BJ (cell line): Measurements from ENCODE around the gene RAD51. TPM values are rescaled to one million over a fixed set of nuclear protein-coding genes. Genes with fewer than 3 reads are reported as not detected.

ENCODE experiments used
- CTCF ChIA-PET: fragments of 350-600 bp; formaldehyde crosslinking; extraction: SDS; loops from one replicate; lab custom pipeline; 2021; ENCODE audit warnings: antibody characterized with exemption, inconsistent platforms; lab: Yijun Ruan, JAX
- POLR2A ChIA-PET: fragments of 300-600 bp; sonication (Branson Sonifier 250); formaldehyde crosslinking; extraction: SDS; loops from one replicate; lab custom pipeline; 2021; ENCODE audit warnings: antibody characterized with exemption; lab: Charles Lee
- DNase-seq: peaks from one replicate; pipeline ENCODE4 v3.0.0-alpha.2; 2011; ENCODE audit warnings: low read depth
- H3K27me3 ChIP-seq: 2 replicates; pipeline ENCODE4 v1.6.0; 2011; ENCODE audit warnings: low read length; ENCODE audit not compliant: control insufficient read depth, insufficient read depth
- H3K36me3 ChIP-seq: 2 replicates; pipeline ENCODE4 v1.5.1; 2011; ENCODE audit warnings: low read length; ENCODE audit not compliant: control insufficient read depth, insufficient read depth
- H3K4me3 ChIP-seq: 2 replicates; pipeline ENCODE4 v1.5.1; 2011; ENCODE audit warnings: low read depth, mild to moderate bottlenecking, control low read depth, low read length
- CTCF ChIP-seq: IDR thresholded peaks from 2 replicates; pipeline ENCODE4 v1.5.1; 2011; ENCODE audit warnings: low read depth, mild to moderate bottlenecking, control low read depth, inconsistent platforms, low read length, moderate library complexity; ENCODE audit not compliant: insufficient read depth
- polyA plus RNA-seq: library from polyadenylated mRNA; depleted of rRNA; stranded (reverse); fragments of >200 nt; gene quantifications from 2 replicates; pipeline ENCODE4 v1.2.3, GENCODE V29; 2011

Gene RAD51
- polyA plus RNA-seq, 1 experiment: 8.9 TPM

- TF ChIP-seq CTCF: no peak
- POLR2A ChIA-PET: no interaction called here
- no peak within 1 kb of the TSS for H3K4me3 ChIP-seq
- no peak for DNase-seq
- peaks cover 17% of the 10 kb centered on the region for H3K36me3 ChIP-seq
- H3K27me3 ChIP-seq: no peaks in the 10 kb centered on the region
- CTCF ChIA-PET: interaction anchor here (0.9 kb wide), 1 partner anchor 90 kb away, joined by 3 read pairs; no protein-coding TSS in a partner anchor
Observed at GRCh38 chr15:40769274-40770146, 74.5 kb downstream of the RAD51 start, which contains the start of gene C15orf62. Gene C15orf62, plus strand, starts transcription at chr15:40769980. Its CDS starts 516 bp downstream, at chr15:40770496.

DNA sequence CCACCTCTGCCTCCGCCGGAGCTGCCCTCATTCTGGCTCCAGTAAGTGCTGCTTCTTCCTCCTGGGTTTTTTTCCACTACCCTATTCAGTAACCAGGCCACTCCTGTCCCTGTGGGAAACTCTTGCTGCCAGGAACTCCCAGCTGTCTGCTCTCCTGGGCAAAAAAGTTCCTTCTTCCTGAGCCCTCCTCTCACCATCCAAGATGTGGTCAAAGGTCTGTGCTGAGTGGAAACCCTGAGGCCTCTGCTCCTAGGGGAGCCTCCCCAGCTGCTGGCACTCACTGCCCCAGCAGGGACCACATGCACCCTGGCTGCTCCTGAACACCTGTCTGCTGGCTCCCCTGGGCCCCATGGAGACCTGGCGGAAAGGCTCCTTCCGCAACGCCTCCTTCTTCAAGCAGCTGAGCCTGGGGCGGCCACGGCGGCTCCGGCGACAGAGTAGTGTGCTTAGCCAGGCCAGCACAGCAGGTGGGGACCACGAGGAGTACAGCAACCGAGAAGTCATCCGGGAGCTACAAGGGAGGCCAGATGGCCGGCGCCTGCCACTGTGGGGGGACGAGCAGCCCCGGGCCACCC, 75.3 kb downstream of the RAD51 start:
- no peak for TF ChIP-seq CTCF
- ChIA-PET POLR2A (no interaction called here), CTCF (interaction anchor here (0.8 to 0.9 kb wide), 2 partner anchors 11 to 89 kb away, joined by 3 read pairs; no protein-coding TSS in a partner anchor)
- DNase-seq: no peak
- Histone ChIP-seq H3K36me3 (peaks cover 20% of the 10 kb centered on the region), H3K27me3 (no peaks in the 10 kb centered on the region), H3K4me3 (no peak overlapping the region)

DNA sequence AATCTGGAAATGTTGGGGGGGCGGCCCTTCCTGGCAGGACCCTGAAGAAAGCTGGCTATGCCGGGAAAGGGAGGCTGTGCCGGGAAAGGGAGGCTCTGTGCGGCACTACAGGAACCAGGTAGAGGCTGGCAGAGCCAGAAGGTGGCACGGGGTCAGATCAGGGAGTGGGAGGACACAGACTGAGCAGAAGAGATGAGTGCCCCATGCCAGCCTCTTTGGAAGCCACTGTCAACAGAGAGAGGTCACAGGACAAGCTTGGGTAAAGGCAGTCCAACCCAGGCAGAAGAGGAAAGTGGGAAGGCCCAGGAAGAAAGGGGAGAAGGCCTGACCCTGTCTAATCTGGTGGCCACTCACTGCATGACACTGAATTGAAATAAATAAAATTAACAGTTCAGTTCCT, 76.3 kb downstream of the RAD51 start:
- no peaks in the 10 kb centered on the region for H3K27me3 ChIP-seq
- CTCF ChIA-PET: interaction anchor here (0.8 to 1.2 kb wide), 2 partner anchors 10 to 11 kb away, joined by 3 to 5 read pairs; no protein-coding TSS in a partner anchor
- POLR2A ChIA-PET: no interaction called here
- H3K4me3 ChIP-seq: no peak overlapping the region
- no peak for TF ChIP-seq CTCF
- peaks cover 25% of the 10 kb centered on the region for H3K36me3 ChIP-seq
- no peak for DNase-seq

DNA sequence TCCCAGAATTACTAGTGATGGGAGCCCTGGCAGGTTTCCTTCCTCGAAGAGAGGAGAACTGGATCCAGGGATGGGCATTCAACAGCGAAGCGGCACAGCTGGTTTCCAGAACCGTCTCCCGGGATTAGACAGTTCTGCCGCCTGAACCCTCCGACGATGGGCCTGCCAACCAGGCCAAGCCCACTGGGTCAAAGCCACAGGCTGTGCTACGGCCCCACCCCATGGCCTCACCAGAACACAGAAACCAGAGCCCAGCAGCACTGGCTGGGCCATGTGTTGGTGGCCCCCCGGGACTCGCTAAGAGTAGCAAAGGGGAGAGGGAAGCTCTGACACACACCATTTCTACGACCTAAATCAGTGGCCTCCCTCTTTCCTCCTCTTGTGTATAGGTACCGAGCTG, 77.0 kb downstream of the RAD51 start:
- CTCF ChIA-PET: interaction anchor here (0.7 to 1.2 kb wide), 2 partner anchors 10 to 14 kb away, joined by 3 to 5 read pairs; no protein-coding TSS in a partner anchor
- Histone ChIP-seq H3K36me3 (peaks cover 29% of the 10 kb centered on the region), H3K27me3 (no peaks in the 10 kb centered on the region), H3K4me3 (no peak overlapping the region)
- no peak for TF ChIP-seq CTCF
- POLR2A ChIA-PET: no interaction called here
- no peak for DNase-seq

GRCh38 chr15:40773496-40773895, 78.5 kb downstream of the RAD51 start:
- POLR2A ChIA-PET: no interaction called here
- CTCF ChIA-PET: no interaction called here
- H3K27me3 ChIP-seq: no peaks in the 10 kb centered on the region
- H3K4me3 ChIP-seq: no peak overlapping the region
- peaks cover 31% of the 10 kb centered on the region for H3K36me3 ChIP-seq
- no peak for TF ChIP-seq CTCF
- DNase-seq: no peak
